OCI-LY3 (cell line): ENCODE measurements around the gene TBXA2R.

Source experiments
- H2AFZ ChIP-seq: fragments of 200-600, 300-600 bp; shearing (Covaris generic); 2 replicates; pipeline ENCODE4 v1.6.0; 2014; ENCODE audit warnings: antibody characterized with exemption, low read depth, low read length
- H3K27ac ChIP-seq: fragments of 200-600, 300-600 bp; sonication (generic); 2 replicates; pipeline ENCODE4 v1.5.1; 2014; ENCODE audit warnings: mild to moderate bottlenecking, low read length, moderate library complexity, mixed read lengths
- H3K27me3 ChIP-seq: fragments of 200-600, 300-600 bp; sonication (generic); 2 replicates; pipeline ENCODE4 v1.6.1; 2014; ENCODE audit warnings: low read depth, low read length, mixed read lengths
- H3K36me3 ChIP-seq: fragments of 200-600, 300-600 bp; sonication (generic); replicated peaks from 2 replicates; pipeline ENCODE3; 2014; ENCODE audit warnings: low read depth, low read length, mixed read lengths
- H3K4me1 ChIP-seq: fragments of 300-600, 200-600 bp; sonication (generic); 2 replicates; pipeline ENCODE4 v1.6.1; 2014; ENCODE audit warnings: low read length, mixed read lengths
- H3K4me2 ChIP-seq: fragments of 200-600, 300-600 bp; sonication (generic); 2 replicates; pipeline ENCODE4 v1.6.1; 2014; ENCODE audit warnings: low read length, mixed read lengths
- H3K4me3 ChIP-seq: fragments of 300-600, 200-600 bp; sonication (generic); 2 replicates; pipeline ENCODE4 v1.5.1; 2014; ENCODE audit warnings: antibody characterized with exemption, mild to moderate bottlenecking, low read length, moderate library complexity
- H3K79me2 ChIP-seq: fragments of 300-600, 200-600 bp; shearing (Covaris generic); 2 replicates; pipeline ENCODE4 v1.6.1; 2014; ENCODE audit warnings: mild to moderate bottlenecking, low read length, mixed read lengths
- H3K9ac ChIP-seq: fragments of 300-600, 200-600 bp; shearing (Covaris generic); 2 replicates; pipeline ENCODE4 v1.6.0; 2014; ENCODE audit warnings: mild to moderate bottlenecking, low read length, moderate library complexity
- H3K9me3 ChIP-seq: fragments of 200-600, 300-600 bp; shearing (Covaris generic); 2 replicates; pipeline ENCODE4 v1.6.1; 2014; ENCODE audit warnings: low read length, mixed read lengths; ENCODE audit not compliant: insufficient read depth
- H4K20me1 ChIP-seq: fragments of 200-600, 300-600 bp; sonication (generic); 2 replicates; pipeline ENCODE4 v1.6.1; 2016; ENCODE audit warnings: low read length, mixed read lengths; ENCODE audit not compliant: insufficient read depth
- CTCF ChIP-seq: fragments of 200-600, 300-600 bp; sonication (generic); IDR thresholded peaks from 2 replicates; pipeline ENCODE4 v1.5.1; 2014; ENCODE audit warnings: antibody characterized with exemption, low read length, low read depth
- EZH2phosphoT487 ChIP-seq: fragments of 200-600 bp; shearing (Covaris generic); IDR thresholded peaks from 2 replicates; pipeline ENCODE4 v1.6.1; 2018; ENCODE audit warnings: antibody characterized with exemption, mixed run types, low read depth

The TBXA2R gene

GRCh38 chr19:3615524-3616135 lies 9.0 kb upstream of the TBXA2R start:
- Histone ChIP-seq H2AFZ (no peak overlapping the region), H3K4me3 (no peak overlapping the region), H3K27me3 (no peaks in the 10 kb centered on the region), H3K9ac (no peak overlapping the region), H3K4me1 (no peaks in the 10 kb centered on the region), H4K20me1 (no peaks in the 10 kb centered on the region), H3K9me3 (no peaks in the 10 kb centered on the region), H3K79me2 (no peaks in the 10 kb centered on the region), H3K27ac (no peak overlapping the region), H3K36me3 (peaks cover 15% of the 10 kb centered on the region), H3K4me2 (no peak overlapping the region)
- TF ChIP-seq CTCF (no peak), EZH2phosphoT487 (no peak)

GRCh38 chr19:3614858-3615505 lies 8.3 kb upstream of the TBXA2R start:
- H3K27me3 ChIP-seq: no peaks in the 10 kb centered on the region
- H3K79me2 ChIP-seq: no peaks in the 10 kb centered on the region
- H3K4me1 ChIP-seq: no peaks in the 10 kb centered on the region
- TF ChIP-seq CTCF (no peak), EZH2phosphoT487 (no peak)
- H3K4me3 ChIP-seq: no peak overlapping the region
- peaks cover 12% of the 10 kb centered on the region for H3K36me3 ChIP-seq
- H4K20me1 ChIP-seq: no peaks in the 10 kb centered on the region
- no peak overlapping the region for H3K9ac ChIP-seq
- no peak overlapping the region for H3K27ac ChIP-seq
- no peaks in the 10 kb centered on the region for H3K9me3 ChIP-seq
- H3K4me2 ChIP-seq: no peak overlapping the region
- no peak overlapping the region for H2AFZ ChIP-seq

- H2AFZ ChIP-seq: no peak overlapping the region
- no peaks in the 10 kb centered on the region for H4K20me1 ChIP-seq
- H3K9ac ChIP-seq: no peak overlapping the region
- H3K27ac ChIP-seq: no peak overlapping the region
- H3K27me3 ChIP-seq: no peaks in the 10 kb centered on the region
- no peaks in the 10 kb centered on the region for H3K9me3 ChIP-seq
- H3K4me1 ChIP-seq: no peaks in the 10 kb centered on the region
- no peaks in the 10 kb centered on the region for H3K79me2 ChIP-seq
- peaks cover 11% of the 10 kb centered on the region for H3K36me3 ChIP-seq
- TF ChIP-seq CTCF (no peak), EZH2phosphoT487 (no peak)
- H3K4me3 ChIP-seq: no peak overlapping the region
- H3K4me2 ChIP-seq: no peak overlapping the region
Observed at GRCh38 chr19:3613818-3614661, 7.4 kb upstream of the TBXA2R start.
